ENCODE data around the gene TBC1D1. TPM values are rescaled to one million over a fixed set of nuclear protein-coding genes. Genes with fewer than 3 reads are reported as not detected.

Gene TBC1D1
- total RNA-seq, 1 experiment from 2014 or later: 56.0 TPM

DNA sequence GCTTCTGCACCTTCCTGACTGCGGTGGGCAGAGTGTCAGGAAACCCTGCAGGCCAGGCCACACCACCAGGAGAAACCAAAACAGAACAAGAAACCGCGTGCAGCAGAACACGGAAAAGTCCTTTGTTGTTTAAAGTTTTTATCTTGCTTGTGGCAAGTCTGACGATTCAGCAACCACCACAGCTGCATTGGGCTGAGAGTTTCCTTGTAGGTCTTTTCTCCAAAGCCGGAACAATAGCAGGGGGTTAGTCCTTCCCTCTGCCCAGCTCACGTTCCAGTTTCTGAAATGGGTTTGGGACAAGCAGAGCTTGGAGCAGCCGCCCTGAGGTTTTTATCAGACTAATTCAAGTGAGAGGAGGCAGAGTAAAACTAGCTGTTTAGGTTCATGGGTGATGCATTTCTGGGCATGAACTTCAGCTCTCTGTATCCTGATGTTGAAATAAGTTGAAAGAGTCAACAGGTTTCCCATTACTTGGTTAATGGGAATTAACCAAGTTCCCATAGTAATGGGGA is 286.2 kb downstream of the TBC1D1 start:
- TF ChIP-seq, protein P1, sequence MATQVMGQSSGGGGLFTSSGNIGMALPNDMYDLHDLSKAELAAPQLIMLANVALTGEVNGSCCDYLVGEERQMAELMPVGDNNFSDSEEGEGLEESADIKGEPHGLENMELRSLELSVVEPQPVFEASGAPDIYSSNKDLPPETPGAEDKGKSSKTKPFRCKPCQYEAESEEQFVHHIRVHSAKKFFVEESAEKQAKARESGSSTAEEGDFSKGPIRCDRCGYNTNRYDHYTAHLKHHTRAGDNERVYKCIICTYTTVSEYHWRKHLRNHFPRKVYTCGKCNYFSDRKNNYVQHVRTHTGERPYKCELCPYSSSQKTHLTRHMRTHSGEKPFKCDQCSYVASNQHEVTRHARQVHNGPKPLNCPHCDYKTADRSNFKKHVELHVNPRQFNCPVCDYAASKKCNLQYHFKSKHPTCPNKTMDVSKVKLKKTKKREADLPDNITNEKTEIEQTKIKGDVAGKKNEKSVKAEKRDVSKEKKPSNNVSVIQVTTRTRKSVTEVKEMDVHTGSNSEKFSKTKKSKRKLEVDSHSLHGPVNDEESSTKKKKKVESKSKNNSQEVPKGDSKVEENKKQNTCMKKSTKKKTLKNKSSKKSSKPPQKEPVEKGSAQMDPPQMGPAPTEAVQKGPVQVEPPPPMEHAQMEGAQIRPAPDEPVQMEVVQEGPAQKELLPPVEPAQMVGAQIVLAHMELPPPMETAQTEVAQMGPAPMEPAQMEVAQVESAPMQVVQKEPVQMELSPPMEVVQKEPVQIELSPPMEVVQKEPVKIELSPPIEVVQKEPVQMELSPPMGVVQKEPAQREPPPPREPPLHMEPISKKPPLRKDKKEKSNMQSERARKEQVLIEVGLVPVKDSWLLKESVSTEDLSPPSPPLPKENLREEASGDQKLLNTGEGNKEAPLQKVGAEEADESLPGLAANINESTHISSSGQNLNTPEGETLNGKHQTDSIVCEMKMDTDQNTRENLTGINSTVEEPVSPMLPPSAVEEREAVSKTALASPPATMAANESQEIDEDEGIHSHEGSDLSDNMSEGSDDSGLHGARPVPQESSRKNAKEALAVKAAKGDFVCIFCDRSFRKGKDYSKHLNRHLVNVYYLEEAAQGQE (IDR thresholded peaks at IDR 0.05; ENCODE audit: insufficient read depth in 1 of 2, low read depth in 2 of 2, low read length in 1 of 2): no peak
- TF ChIP-seq POLR2AphosphoS5 (IDR thresholded peaks at IDR 0.05; ENCODE audit: low read depth, low read length): no peak
- TF ChIP-seq, protein P2, sequence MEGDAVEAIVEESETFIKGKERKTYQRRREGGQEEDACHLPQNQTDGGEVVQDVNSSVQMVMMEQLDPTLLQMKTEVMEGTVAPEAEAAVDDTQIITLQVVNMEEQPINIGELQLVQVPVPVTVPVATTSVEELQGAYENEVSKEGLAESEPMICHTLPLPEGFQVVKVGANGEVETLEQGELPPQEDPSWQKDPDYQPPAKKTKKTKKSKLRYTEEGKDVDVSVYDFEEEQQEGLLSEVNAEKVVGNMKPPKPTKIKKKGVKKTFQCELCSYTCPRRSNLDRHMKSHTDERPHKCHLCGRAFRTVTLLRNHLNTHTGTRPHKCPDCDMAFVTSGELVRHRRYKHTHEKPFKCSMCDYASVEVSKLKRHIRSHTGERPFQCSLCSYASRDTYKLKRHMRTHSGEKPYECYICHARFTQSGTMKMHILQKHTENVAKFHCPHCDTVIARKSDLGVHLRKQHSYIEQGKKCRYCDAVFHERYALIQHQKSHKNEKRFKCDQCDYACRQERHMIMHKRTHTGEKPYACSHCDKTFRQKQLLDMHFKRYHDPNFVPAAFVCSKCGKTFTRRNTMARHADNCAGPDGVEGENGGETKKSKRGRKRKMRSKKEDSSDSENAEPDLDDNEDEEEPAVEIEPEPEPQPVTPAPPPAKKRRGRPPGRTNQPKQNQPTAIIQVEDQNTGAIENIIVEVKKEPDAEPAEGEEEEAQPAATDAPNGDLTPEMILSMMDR (IDR thresholded peaks at IDR 0.05): no peak
- no peak for TF ChIP-seq SIN3A (IDR thresholded peaks at IDR 0.05; ENCODE audit: borderline replicate concordance, insufficient read depth, low read depth, low read length)
- no peak for TF ChIP-seq TCF7L2 (IDR thresholded peaks at IDR 0.05; ENCODE audit: low read depth, low read length)
- in situ Hi-C loops (cut with HindIII; ENCODE audit: low pct_unique_long_range_greater_than_20kb, low sequenced_read_pairs) (no loop called here), intact Hi-C loops (cut with micrococcal nuclease; ENCODE audit: unreplicated experiment) (loop anchor here (10.0 kb wide), 1 partner anchor 102 kb away; no protein-coding TSS in a partner anchor)
- CTCF ChIA-PET: no interaction called here
- Histone ChIP-seq H3K4me1 (ENCODE audit: control insufficient read depth, insufficient read depth, low read length) (no peaks in the 10 kb centered on the region), H3K4me3 (ENCODE audit: low read depth in 2 of 2, low read length in 2 of 2) (no peak overlapping the region), H3K27me3 (ENCODE audit: control insufficient read depth, insufficient read depth, low read length) (no peaks in the 10 kb centered on the region), H3K9me3 (ENCODE audit: control insufficient read depth, insufficient read depth, low read depth, low read length) (no peaks in the 10 kb centered on the region), H3K36me3 (ENCODE audit: control insufficient read depth, insufficient read depth, low read length) (no peaks in the 10 kb centered on the region), H3K27ac (ENCODE audit: low read length) (no peak overlapping the region)
- POLR2A ChIA-PET: no interaction called here
- DNase-seq (ENCODE audit: low read depth, low spot score) (no peak), ATAC-seq (no peak)
- BruUV-seq (replicated peaks): no TSS peak

- POLR2A ChIA-PET: no interaction called here
- in situ Hi-C loops (cut with HindIII; ENCODE audit: low pct_unique_long_range_greater_than_20kb, low sequenced_read_pairs) (no loop called here), intact Hi-C loops (cut with micrococcal nuclease; ENCODE audit: unreplicated experiment) (loop anchor here (2.0 to 10.0 kb wide), 2 partner anchors 103 to 553 kb away; no protein-coding TSS in a partner anchor)
- DNase-seq (ENCODE audit: low read depth, low spot score): no peak
- Histone ChIP-seq H3K4me3 (ENCODE audit: low read depth in 2 of 2, low read length in 2 of 2) (no peak overlapping the region), H3K4me1 (ENCODE audit: control insufficient read depth, insufficient read depth, low read length) (no peaks in the 10 kb centered on the region), H3K27ac (ENCODE audit: low read length) (no peak overlapping the region), H3K9me3 (ENCODE audit: control insufficient read depth, insufficient read depth, low read depth, low read length) (no peaks in the 10 kb centered on the region), H3K36me3 (ENCODE audit: control insufficient read depth, insufficient read depth, low read length) (no peaks in the 10 kb centered on the region), H3K27me3 (ENCODE audit: control insufficient read depth, insufficient read depth, low read length) (no peaks in the 10 kb centered on the region)
- no TSS peak for BruUV-seq (replicated peaks)
- ATAC-seq: no peak
- CTCF ChIA-PET: no interaction called here
- TF ChIP-seq, protein P1 (IDR thresholded peaks at IDR 0.05; ENCODE audit: insufficient read depth in 1 of 2, low read depth in 2 of 2, low read length in 1 of 2): no peak
Observed at GRCh38 chr4:38177641-38178391, 286.9 kb downstream of the TBC1D1 start.
